Body of pancreas (tissue), 4 donors: ENCODE measurements around the gene RNU6-9. TPM values are rescaled to one million over a fixed set of nuclear protein-coding genes. Genes with fewer than 3 reads are reported as not detected.

Source experiments
- ATAC-seq: fragments of 150-250 bp; one replicate; pipeline ENCODE4 v1.9.1; 2016
- DNase-seq, 4 donors: peaks; one replicate each; pipeline ENCODE4 v3.0.0-alpha.2; 2019
- H3K27ac ChIP-seq, 4 donors: fragments of 200-600 bp; sonication (generic); 1 replicate in 3 of 4; 2 replicates in 1 of 4; pipeline versions ENCODE4 v1.5.1 to v1.6.1; 2016 to 2019; ENCODE audit warnings: mild to moderate bottlenecking in 1 of 4, mixed read lengths in 1 of 4, moderate library complexity in 1 of 4
- H3K27me3 ChIP-seq, 2 donors: fragments of 200-600 bp; sonication (generic); one replicate each; pipeline ENCODE4 v1.6.0; 2016; ENCODE audit warnings: mild to moderate bottlenecking in 1 of 2
- H3K36me3 ChIP-seq, 2 donors: fragments of 200-600 bp; sonication (generic); replicated peaks in 1 of 2; 2 replicates each; pipeline ENCODE4 v1.5.1; 2016; ENCODE audit warnings: low read depth in 2 of 2; ENCODE audit not compliant: insufficient read depth in 1 of 2
- H3K4me1 ChIP-seq: fragments of 200-600 bp; sonication (generic); one replicate; pipeline ENCODE4 v1.6.0; 2016
- H3K4me3 ChIP-seq, 2 donors: fragments of 200-600 bp; sonication (generic); 1 replicate in 1 of 2; 2 replicates in 1 of 2; pipeline ENCODE4 v1.5.1; 2016 to 2019
- H3K9me3 ChIP-seq, 3 donors: fragments of 200-600 bp; sonication (generic); 1 replicate in 2 of 3; 2 replicates in 1 of 3; pipeline ENCODE4 v1.5.1; 2016
- CTCF ChIP-seq, 7 experiments: fragments of 450-650 bp in 4 of 7; fragments of 200-600 bp in 3 of 7; sonication (generic) in 3 of 7; IDR thresholded peaks; one replicate each; pipeline ENCODE4 v1.5.1; 2016 to 2019; ENCODE audit warnings: antibody characterized with exemption in 7 of 7
- POLR2A ChIP-seq, 3 donors: fragments of 450-650 bp; IDR thresholded peaks; one replicate each; pipeline ENCODE4 v1.6.1; 2016; ENCODE audit warnings: antibody characterized with exemption in 3 of 3, mild to moderate bottlenecking in 2 of 3
- WGBS, 2 donors: methylation state at CpG; one replicate each; pipeline ENCODE4 v1.1.5; 2017; 5-methylcytosine and 5-hydroxymethylcytosine counted together
- intact Hi-C: fragments of 100-400 bp; cut with DNase I; formaldehyde crosslinking; loops from one replicate; pipeline ENCODE4 v1.15.1; 2023
- small RNA-seq: library from RNA; depleted of rRNA; stranded (forward); fragments of <200 nt; gene quantifications from one replicate; pipeline ENCODE3, GENCODE V24; 2016
- total RNA-seq, 2 donors: library from RNA; depleted of rRNA; stranded (reverse); fragments of >200 nt; gene quantifications; one replicate each; pipeline ENCODE4 v1.1.0, GENCODE V29; 2016

The RNU6-9 gene
- total RNA-seq, 2 donors from 2014 or later, result not detected

- DNase-seq (no peak), ATAC-seq (no peak)
- no peaks in the 10 kb centered on the region for H3K9me3 ChIP-seq
- 53 to 65% methylated on average over 8 to 38 of the region's 45 CpGs for WGBS, 2 donors
- no peaks in the 10 kb centered on the region for H3K36me3 ChIP-seq
- H3K27ac ChIP-seq, result peak overlapping the region; percentile 93 to 94 (median 94)
- no peak for TF ChIP-seq POLR2A (IDR thresholded peaks at IDR 0.05)
- TF ChIP-seq CTCF (IDR thresholded peaks at IDR 0.05), result no peak
- intact Hi-C loops, result no loop called here
- H3K27me3 ChIP-seq, result no peaks in the 10 kb centered on the region
- H3K4me3 ChIP-seq, result no peak overlapping the region
- peaks cover 43% of the 10 kb centered on the region for H3K4me1 ChIP-seq
These were observed 48.2 kb downstream of the RNU6-9 start for GRCh38 chr19:941292-942132.

DNA sequence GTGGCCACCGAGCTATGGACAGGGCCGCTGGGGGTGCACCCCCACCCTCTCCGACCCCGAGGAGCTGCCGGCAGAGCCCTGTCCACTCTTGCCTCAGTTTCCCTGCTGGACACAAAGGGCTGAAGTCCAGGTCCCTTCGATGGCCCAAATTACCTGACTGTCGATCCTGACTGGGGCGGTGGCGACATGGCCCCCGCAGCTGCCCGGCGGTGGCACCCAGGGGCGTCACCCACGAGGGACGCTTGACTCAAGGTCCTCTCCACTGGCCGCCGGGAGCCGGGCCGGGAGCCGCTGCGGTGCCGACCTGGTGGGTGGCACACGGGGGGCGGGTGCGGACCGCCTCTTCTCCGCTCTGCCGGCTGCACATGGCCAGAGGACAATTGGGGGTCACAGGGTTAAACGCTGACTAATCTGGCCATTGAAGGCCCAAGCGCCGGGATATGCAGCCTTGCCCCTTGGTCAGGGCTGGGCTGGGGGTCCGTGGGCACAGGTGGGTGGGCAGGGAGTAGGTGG is 48.9 kb downstream of the RNU6-9 start:
- intact Hi-C loops, result no loop called here
- H3K27ac ChIP-seq, result no peak overlapping the region
- 88% methylated on average over 27 of the region's 32 CpGs; no CpG with 5 or more reads in 1 of the 2 donors for WGBS, 2 donors
- no peak overlapping the region for H3K4me3 ChIP-seq
- ATAC-seq (no peak), DNase-seq (no peak)
- no peak for TF ChIP-seq CTCF (IDR thresholded peaks at IDR 0.05)
- no peak for TF ChIP-seq POLR2A (IDR thresholded peaks at IDR 0.05)
- H3K4me1 ChIP-seq, result peaks cover 43% of the 10 kb centered on the region
- H3K27me3 ChIP-seq, result no peaks in the 10 kb centered on the region
- no peaks in the 10 kb centered on the region for H3K36me3 ChIP-seq
- H3K9me3 ChIP-seq, result no peaks in the 10 kb centered on the region

Small RNAs within 50 kb of the gene (small RNA-seq; reads per million reads assigned to genes)
- not detected for gene RNU6-9

Other genes with a start within 250 kb of the RNU6-9 start
- gene RNF126, start 230.3 kb upstream of the RNU6-9 start, total RNA-seq, result 10 to 100 TPM; 23.3 to 45.8 TPM
- gene FSTL3, start 217.1 kb upstream of the RNU6-9 start, total RNA-seq, result 100 to 1,000 TPM in 1 of 2 donors, 10 to 100 TPM in 1; 72.4 to 236 TPM
- not detected for gene PRSS57, start 198.0 kb upstream of the RNU6-9 start, total RNA-seq
- gene PALM, start 184.5 kb upstream of the RNU6-9 start, total RNA-seq, result 10 to 100 TPM; 14.8 to 32.6 TPM
- gene MISP, start 142.4 kb upstream of the RNU6-9 start, total RNA-seq, result 1 to 10 TPM in 1 of 2 donors, under 1 TPM in 1; 0.99 to 3.4 TPM
- gene PTBP1, start 96.0 kb upstream of the RNU6-9 start, total RNA-seq, result 100 to 1,000 TPM in 1 of 2 donors, 10 to 100 TPM in 1; 78.9 to 100 TPM
- gene PLPPR3, start 71.5 kb upstream of the RNU6-9 start, total RNA-seq, result not detected
- under 1 TPM in 1 of 2 donors, not detected in 1; 0.26 TPM for gene AZU1, start 65.6 kb upstream of the RNU6-9 start, total RNA-seq
- gene PRTN3, start 52.5 kb upstream of the RNU6-9 start, total RNA-seq, result under 1 TPM in 1 of 2 donors, not detected in 1; 0.99 TPM
- gene ELANE, start 41.2 kb upstream of the RNU6-9 start, total RNA-seq, result not detected
- 100 to 1,000 TPM; 134 to 825 TPM for gene CFD, start 33.8 kb upstream of the RNU6-9 start, total RNA-seq
- gene MED16, start 297 bp upstream of the RNU6-9 start, total RNA-seq, result 10 to 100 TPM; 35.0 to 49.8 TPM
- 10 to 100 TPM; 11.2 to 34.0 TPM for gene R3HDM4, start 19.7 kb downstream of the RNU6-9 start, total RNA-seq
- gene KISS1R, start 23.8 kb downstream of the RNU6-9 start, total RNA-seq, result 1 to 10 TPM in 1 of 2 donors, not detected in 1; 3.3 TPM
- 1 to 10 TPM; 3.1 to 5.9 TPM for gene ARID3A, start 32.6 kb downstream of the RNU6-9 start, total RNA-seq
- 10 to 100 TPM; 15.3 to 53.1 TPM for gene WDR18, start 90.9 kb downstream of the RNU6-9 start, total RNA-seq
- gene GRIN3B, start 106.9 kb downstream of the RNU6-9 start, total RNA-seq, result under 1 TPM in 1 of 2 donors, not detected in 1; 0.26 TPM
- gene TMEM259, start 127.6 kb downstream of the RNU6-9 start, total RNA-seq, result 100 to 1,000 TPM; 142 to 306 TPM
- not detected for gene RNU6-2, start 128.0 kb downstream of the RNU6-9 start, total RNA-seq
- gene CNN2, start 133.1 kb downstream of the RNU6-9 start, total RNA-seq, result 10 to 100 TPM; 30.7 to 42.5 TPM
- gene ABCA7, start 146.6 kb downstream of the RNU6-9 start, total RNA-seq, result 10 to 100 TPM; 33.7 to 87.3 TPM
- gene ARHGAP45, start 173.7 kb downstream of the RNU6-9 start, total RNA-seq, result 10 to 100 TPM; 13.2 to 23.4 TPM
- gene POLR2E, start 201.9 kb downstream of the RNU6-9 start, total RNA-seq, result 10 to 100 TPM; 24.9 to 78.1 TPM
- gene GPX4, start 210.5 kb downstream of the RNU6-9 start, total RNA-seq, result 100 to 1,000 TPM; 152 to 157 TPM